ENCODE data around the gene PIGR. TPM values are rescaled to one million over a fixed set of nuclear protein-coding genes. Genes with fewer than 3 reads are reported as not detected.

PIGR gene
- total RNA-seq, 1 donor from 2014 or later: not detected

- Mint-ChIP-seq H3K9me3 (ENCODE audit: unreplicated experiment) (peaks cover 2% of the 10 kb centered on the region), H3K4me1 (ENCODE audit: low read depth, unreplicated experiment) (no peaks in the 10 kb centered on the region), H3K4me3 (ENCODE audit: unreplicated experiment) (no peak overlapping the region), H3K36me3 (ENCODE audit: unreplicated experiment) (no peaks in the 10 kb centered on the region), H3K27ac (ENCODE audit: unreplicated experiment) (no peak overlapping the region), H3K27me3 (ENCODE audit: unreplicated experiment) (no peaks in the 10 kb centered on the region)
- DNase-seq: no peak
- no peak for TF ChIP-seq CTCF (IDR thresholded peaks at IDR 0.05; ENCODE audit: partially characterized antibody, unreplicated experiment)
These were observed 63.1 kb downstream of the PIGR start for GRCh38 chr1:206883160-206883559.

- Mint-ChIP-seq H3K36me3 (ENCODE audit: unreplicated experiment) (peaks cover 1% of the 10 kb centered on the region), H3K27ac (ENCODE audit: unreplicated experiment) (no peak overlapping the region), H3K4me3 (ENCODE audit: unreplicated experiment) (no peak overlapping the region), H3K4me1 (ENCODE audit: low read depth, unreplicated experiment) (no peaks in the 10 kb centered on the region), H3K27me3 (ENCODE audit: unreplicated experiment) (no peaks in the 10 kb centered on the region), H3K9me3 (ENCODE audit: unreplicated experiment) (peaks cover 2% of the 10 kb centered on the region)
- DNase-seq: no peak
- TF ChIP-seq CTCF (IDR thresholded peaks at IDR 0.05; ENCODE audit: partially characterized antibody, unreplicated experiment): peak; percentile 58
These were observed 63.7 kb downstream of the PIGR start for GRCh38 chr1:206882555-206882954.

- Mint-ChIP-seq H3K36me3 (ENCODE audit: unreplicated experiment) (peaks cover 4% of the 10 kb centered on the region), H3K27me3 (ENCODE audit: unreplicated experiment) (no peaks in the 10 kb centered on the region), H3K27ac (ENCODE audit: unreplicated experiment) (no peak overlapping the region), H3K9me3 (ENCODE audit: unreplicated experiment) (peaks cover 2% of the 10 kb centered on the region), H3K4me1 (ENCODE audit: low read depth, unreplicated experiment) (no peaks in the 10 kb centered on the region), H3K4me3 (ENCODE audit: unreplicated experiment) (no peak overlapping the region)
- DNase-seq: no peak
- TF ChIP-seq CTCF (IDR thresholded peaks at IDR 0.05; ENCODE audit: partially characterized antibody, unreplicated experiment): no peak
These were observed 66.0 kb downstream of the PIGR start for GRCh38 chr1:206880314-206880713.

Other genes with a start within 250 kb of the PIGR start
- not detected for gene IL19, start 175.7 kb downstream of the PIGR start, total RNA-seq (ENCODE audit: unreplicated experiment)
- gene IL10, start 174.0 kb downstream of the PIGR start, total RNA-seq (ENCODE audit: unreplicated experiment): not detected
- gene IL20, start 80.8 kb downstream of the PIGR start, total RNA-seq (ENCODE audit: unreplicated experiment): not detected
- not detected for gene IL24, start 49.0 kb downstream of the PIGR start, total RNA-seq (ENCODE audit: unreplicated experiment)
- gene FCMR, start 24.5 kb downstream of the PIGR start, total RNA-seq (ENCODE audit: unreplicated experiment): not detected
- gene FCAMR, start 24.0 kb upstream of the PIGR start, total RNA-seq (ENCODE audit: unreplicated experiment): not detected
- gene C1orf116, start 86.3 kb upstream of the PIGR start, total RNA-seq (ENCODE audit: unreplicated experiment): not detected
- gene YOD1, start 104.7 kb upstream of the PIGR start, total RNA-seq (ENCODE audit: unreplicated experiment): 7.9 TPM
- gene PFKFB2, start 106.8 kb upstream of the PIGR start, total RNA-seq (ENCODE audit: unreplicated experiment): 3.6 TPM
- gene C4BPB, start 142.4 kb upstream of the PIGR start, total RNA-seq (ENCODE audit: unreplicated experiment): not detected
- gene C4BPA, start 157.8 kb upstream of the PIGR start, total RNA-seq (ENCODE audit: unreplicated experiment): not detected